DOHH2 (cell line): Measurements from ENCODE around the gene WNT10A.

Experiments used
- H3F3A ChIP-seq: fragments of 200-600 bp; sonication (generic), shearing (Covaris generic); 2 replicates; pipeline ENCODE4 v1.6.0; 2016; ENCODE audit warnings: antibody characterized with exemption, mild to moderate bottlenecking; ENCODE audit not compliant: control insufficient read depth, insufficient read depth
- H3K27ac ChIP-seq: fragments of 200-600 bp; sonication (generic); 2 replicates; pipeline ENCODE4 v1.5.1; 2014; ENCODE audit warnings: low read depth, mild to moderate bottlenecking, low read length, moderate library complexity
- H3K27me3 ChIP-seq: fragments of 200-600 bp; sonication (generic); 2 replicates; pipeline ENCODE4 v1.6.1; 2014; ENCODE audit warnings: mild to moderate bottlenecking, low read length, mixed read lengths; ENCODE audit not compliant: control insufficient read depth
- H3K36me3 ChIP-seq: fragments of 200-600 bp; sonication (generic); 2 replicates; pipeline ENCODE4 v1.6.1; 2014; ENCODE audit warnings: mild to moderate bottlenecking, low read length, moderate library complexity, mixed read lengths; ENCODE audit not compliant: control insufficient read depth
- H3K4me1 ChIP-seq: fragments of 200-600 bp; sonication (generic); 2 replicates; pipeline ENCODE4 v1.6.1; 2014; ENCODE audit warnings: mild to moderate bottlenecking, low read length, mixed read lengths; ENCODE audit not compliant: control insufficient read depth
- H3K4me2 ChIP-seq: fragments of 200-600 bp; sonication (generic); 2 replicates; pipeline ENCODE4 v1.6.0; 2014; ENCODE audit warnings: mild to moderate bottlenecking, low read length, moderate library complexity
- H3K4me3 ChIP-seq: fragments of 200-600 bp; sonication (generic); 2 replicates; pipeline ENCODE4 v1.5.1; 2014; ENCODE audit warnings: mild to moderate bottlenecking, low read length, mixed read lengths
- H3K79me2 ChIP-seq: fragments of 200-600 bp; sonication (generic); 2 replicates; pipeline ENCODE4 v1.6.1; 2014; ENCODE audit warnings: mild to moderate bottlenecking, low read length, mixed read lengths; ENCODE audit not compliant: control insufficient read depth
- H3K9me2 ChIP-seq: fragments of 200-600 bp; sonication (generic); replicated peaks from 2 replicates; pipeline ENCODE4 v1.6.1; 2014; ENCODE audit warnings: mild to moderate bottlenecking, low read length, mixed read lengths; ENCODE audit not compliant: control insufficient read depth
- H3K9me3 ChIP-seq: fragments of 200-600 bp; sonication (generic); 2 replicates; pipeline ENCODE4 v1.6.1; 2014; ENCODE audit warnings: antibody characterized with exemption, low read length, mixed read lengths; ENCODE audit not compliant: control insufficient read depth, insufficient read depth
- H4K20me1 ChIP-seq: fragments of 200-600 bp; sonication (generic); 2 replicates; pipeline ENCODE4 v1.6.0; 2014; ENCODE audit warnings: low read depth, mild to moderate bottlenecking, antibody characterized with exemption, low read length, moderate library complexity; ENCODE audit not compliant: control insufficient read depth, insufficient read depth
- EZH2phosphoT487 ChIP-seq: fragments of 200-600 bp; sonication (generic); IDR thresholded peaks from 2 replicates; pipeline ENCODE4 v1.6.1; 2017; ENCODE audit warnings: borderline replicate concordance, mild to moderate bottlenecking, antibody characterized with exemption, low read length, moderate library complexity, mixed read lengths
- TF ChIP-seq, protein P1 (sequence below): fragments of 200-600 bp; sonication (generic); IDR thresholded peaks from one replicate; pipeline ENCODE4 v1.5.1; 2014; ENCODE audit warnings: antibody characterized with exemption, mild to moderate bottlenecking, low read depth, low read length; ENCODE audit not compliant: poor library complexity, severe bottlenecking

Gene WNT10A

DNA sequence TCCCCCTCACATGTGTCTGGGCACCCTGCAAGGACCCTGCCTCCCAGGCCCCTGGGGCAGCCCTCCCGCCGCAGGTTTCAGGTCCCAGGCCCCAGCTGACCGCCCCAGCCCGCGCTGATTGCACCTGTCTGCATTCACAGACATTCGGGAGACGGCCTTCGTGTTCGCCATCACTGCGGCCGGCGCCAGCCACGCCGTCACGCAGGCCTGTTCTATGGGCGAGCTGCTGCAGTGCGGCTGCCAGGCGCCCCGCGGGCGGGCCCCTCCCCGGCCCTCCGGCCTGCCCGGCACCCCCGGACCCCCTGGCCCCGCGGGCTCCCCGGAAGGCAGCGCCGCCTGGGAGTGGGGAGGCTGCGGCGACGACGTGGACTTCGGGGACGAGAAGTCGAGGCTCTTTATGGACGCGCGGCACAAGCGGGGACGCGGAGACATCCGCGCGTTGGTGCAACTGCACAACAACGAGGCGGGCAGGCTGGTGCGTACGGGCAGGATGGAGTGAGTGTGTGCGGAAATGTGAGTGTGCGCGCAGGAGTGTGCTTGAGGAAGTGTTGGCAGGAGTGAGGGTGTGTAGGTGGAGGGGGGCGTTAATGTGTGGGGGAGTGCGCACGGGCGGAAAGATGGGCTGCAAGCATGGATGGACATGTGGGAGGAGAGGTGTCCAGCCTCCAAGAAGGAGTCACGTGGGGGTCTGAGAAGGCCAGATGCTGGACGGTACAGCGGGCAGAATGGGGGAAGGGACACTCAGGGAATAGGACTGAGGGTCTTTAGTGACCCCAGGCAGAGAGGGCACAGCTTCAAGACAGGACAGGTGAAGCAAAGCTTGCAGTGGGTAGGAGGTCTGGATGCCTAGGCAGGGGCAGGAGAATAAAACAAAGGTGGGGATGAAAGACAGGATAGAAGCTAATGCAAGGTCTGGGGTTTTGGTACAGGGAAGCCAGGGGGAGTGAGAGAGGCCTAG is 9.0 kb upstream of the WNT10A start:
- TF ChIP-seq EZH2phosphoT487: no peak
- TF ChIP-seq, protein P1, sequence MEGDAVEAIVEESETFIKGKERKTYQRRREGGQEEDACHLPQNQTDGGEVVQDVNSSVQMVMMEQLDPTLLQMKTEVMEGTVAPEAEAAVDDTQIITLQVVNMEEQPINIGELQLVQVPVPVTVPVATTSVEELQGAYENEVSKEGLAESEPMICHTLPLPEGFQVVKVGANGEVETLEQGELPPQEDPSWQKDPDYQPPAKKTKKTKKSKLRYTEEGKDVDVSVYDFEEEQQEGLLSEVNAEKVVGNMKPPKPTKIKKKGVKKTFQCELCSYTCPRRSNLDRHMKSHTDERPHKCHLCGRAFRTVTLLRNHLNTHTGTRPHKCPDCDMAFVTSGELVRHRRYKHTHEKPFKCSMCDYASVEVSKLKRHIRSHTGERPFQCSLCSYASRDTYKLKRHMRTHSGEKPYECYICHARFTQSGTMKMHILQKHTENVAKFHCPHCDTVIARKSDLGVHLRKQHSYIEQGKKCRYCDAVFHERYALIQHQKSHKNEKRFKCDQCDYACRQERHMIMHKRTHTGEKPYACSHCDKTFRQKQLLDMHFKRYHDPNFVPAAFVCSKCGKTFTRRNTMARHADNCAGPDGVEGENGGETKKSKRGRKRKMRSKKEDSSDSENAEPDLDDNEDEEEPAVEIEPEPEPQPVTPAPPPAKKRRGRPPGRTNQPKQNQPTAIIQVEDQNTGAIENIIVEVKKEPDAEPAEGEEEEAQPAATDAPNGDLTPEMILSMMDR: no peak
- Histone ChIP-seq H3F3A (peaks cover 8% of the 10 kb centered on the region), H3K4me2 (peak overlapping the region; percentile 68), H3K4me1 (peaks cover 25% of the 10 kb centered on the region), H3K9me3 (no peaks in the 10 kb centered on the region), H3K27me3 (peaks cover 39% of the 10 kb centered on the region), H3K27ac (no peak overlapping the region), H3K36me3 (no peaks in the 10 kb centered on the region), H3K4me3 (peak overlapping the region; percentile 65), H3K79me2 (no peaks in the 10 kb centered on the region), H4K20me1 (no peaks in the 10 kb centered on the region), H3K9me2 (no peaks in the 10 kb centered on the region)

DNA sequence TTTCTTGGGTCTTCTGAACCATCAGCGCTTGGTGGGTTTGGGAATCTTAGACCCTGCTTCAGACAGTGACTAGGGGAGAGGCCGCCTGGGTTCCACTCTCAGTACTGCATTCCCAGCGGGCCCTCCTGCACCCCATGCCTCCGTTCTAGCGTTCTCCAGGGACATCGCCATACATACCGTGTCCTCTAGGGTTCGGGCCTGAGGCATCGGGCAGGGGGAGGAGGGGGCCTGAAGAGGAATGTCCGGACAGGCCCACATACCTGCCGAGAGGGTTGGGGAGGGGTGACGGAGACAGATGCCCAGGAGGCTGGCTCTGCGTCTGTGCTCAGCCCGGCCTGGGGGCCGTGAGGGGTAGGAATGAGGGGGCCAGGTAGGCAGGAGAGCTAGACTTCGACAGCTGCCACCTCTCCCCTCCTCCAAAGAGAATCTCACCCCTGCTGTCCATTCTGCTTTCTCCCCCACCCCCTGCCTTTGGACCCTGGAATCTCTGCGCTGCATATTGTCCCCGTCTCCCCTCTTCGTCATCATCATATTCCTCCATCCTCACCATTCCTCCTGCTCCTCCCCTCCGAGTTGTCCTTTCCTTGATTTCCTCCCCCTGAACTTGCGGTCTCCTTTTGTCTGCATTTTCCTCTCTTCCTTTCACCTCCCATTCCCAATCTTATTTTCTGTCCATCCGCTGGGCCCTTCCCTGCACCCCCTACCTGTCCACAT is 7.8 kb upstream of the WNT10A start:
- Histone ChIP-seq H3K27ac (no peak overlapping the region), H3K4me3 (peak overlapping the region; percentile 65), H3K4me1 (peaks cover 37% of the 10 kb centered on the region), H3K79me2 (no peaks in the 10 kb centered on the region), H3K4me2 (peak overlapping the region; percentile 68), H4K20me1 (no peaks in the 10 kb centered on the region), H3K27me3 (peaks cover 39% of the 10 kb centered on the region), H3K9me3 (no peaks in the 10 kb centered on the region), H3K36me3 (no peaks in the 10 kb centered on the region), H3K9me2 (no peaks in the 10 kb centered on the region), H3F3A (peaks cover 8% of the 10 kb centered on the region)
- TF ChIP-seq, protein P1: no peak
- no peak for TF ChIP-seq EZH2phosphoT487

- H3K9me2 ChIP-seq: no peaks in the 10 kb centered on the region
- peak overlapping the region; percentile 68; the same call in 1 of the 2 replicates for H3K4me2 ChIP-seq
- no peak overlapping the region for H3K27ac ChIP-seq
- H3K4me1 ChIP-seq: peaks cover 44% of the 10 kb centered on the region
- no peak overlapping the region for H3K4me3 ChIP-seq
- H4K20me1 ChIP-seq: no peaks in the 10 kb centered on the region
- no peaks in the 10 kb centered on the region for H3K36me3 ChIP-seq
- peaks cover 34% of the 10 kb centered on the region for H3K27me3 ChIP-seq
- H3K9me3 ChIP-seq: no peaks in the 10 kb centered on the region
- H3K79me2 ChIP-seq: no peaks in the 10 kb centered on the region
- peaks cover 8% of the 10 kb centered on the region for H3F3A ChIP-seq
- TF ChIP-seq, protein P1: no peak
- peak; percentile 82; the same call in 1 of the 2 replicates for TF ChIP-seq EZH2phosphoT487
These were observed 7.1 kb upstream of the WNT10A start for GRCh38 chr2:218873359-218874194.
